ENCODE results near the gene LAPTM4A. TPM values are rescaled to one million over a fixed set of nuclear protein-coding genes. Genes with fewer than 3 reads are reported as not detected.

Gene LAPTM4A
- total RNA-seq, 2 experiments from 2014 or later = 23.4 to 24.4 TPM

DNA sequence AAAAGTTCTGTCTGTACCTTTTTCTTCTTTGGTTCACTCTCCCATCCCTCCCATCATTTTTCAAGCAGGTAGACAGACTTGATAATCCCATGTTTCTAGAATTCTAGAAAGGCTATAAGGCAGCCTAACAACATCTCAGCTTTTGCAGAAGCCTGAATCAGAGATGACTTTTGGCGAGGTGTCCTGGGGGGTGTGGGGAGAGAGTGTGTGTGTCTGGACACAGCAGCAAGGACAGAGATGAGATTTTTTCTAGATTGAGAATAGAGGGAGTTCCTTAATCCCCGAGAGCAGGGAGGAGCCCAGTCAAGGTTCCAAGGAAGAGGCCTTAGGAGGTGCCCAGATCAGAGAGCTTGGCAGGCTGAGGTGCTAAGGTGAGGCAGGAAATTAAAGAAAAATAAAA, 22.0 kb upstream of the LAPTM4A start:
- CTCF ChIA-PET = no interaction called here

DNA sequence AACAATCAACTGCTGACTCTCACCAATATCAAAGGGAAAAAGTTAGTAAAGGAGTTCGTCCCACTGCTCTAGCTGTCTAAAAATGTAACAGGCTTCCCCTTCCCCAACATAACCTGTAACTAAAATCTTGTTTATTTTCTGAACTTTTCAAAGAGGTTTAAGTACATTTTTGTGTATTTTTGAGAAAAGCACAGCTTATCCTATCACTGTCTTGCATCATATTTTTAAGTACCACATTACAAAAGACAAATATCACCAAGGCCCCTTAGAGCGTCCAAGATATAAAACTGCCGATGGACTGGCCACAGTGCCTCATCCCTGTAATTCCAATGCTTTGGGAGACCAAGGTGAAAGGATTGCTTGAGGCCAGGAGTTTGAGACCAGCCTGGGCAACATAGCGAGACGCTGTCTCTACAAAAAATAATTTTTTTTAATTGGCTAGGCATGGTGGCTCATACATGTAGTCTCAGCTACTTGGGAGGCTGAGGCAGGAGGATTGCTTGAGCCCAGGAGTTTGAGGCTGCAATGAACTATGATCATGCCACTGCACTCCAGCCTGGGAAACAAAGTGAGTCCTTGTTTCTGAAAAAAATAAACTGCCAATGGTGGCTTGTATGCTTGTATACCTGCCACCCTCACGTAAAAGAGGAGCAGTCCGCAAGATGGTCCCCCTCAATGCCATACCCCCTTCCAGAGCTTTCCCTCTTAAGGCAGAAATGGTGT, 21.2 kb upstream of the LAPTM4A start:
- intact Hi-C loops (cut with micrococcal nuclease) = no loop called here
- Mint-ChIP-seq H3K27me3 (ENCODE audit: low read depth) (peaks cover 3% of the 10 kb centered on the region), H3K4me1 (ENCODE audit: low read depth) (no peaks in the 10 kb centered on the region), H3K9me3 (peaks cover 4% of the 10 kb centered on the region), H3K27ac (no peak overlapping the region), H3K36me3 (ENCODE audit: low read depth) (no peaks in the 10 kb centered on the region), H3K4me3 (no peak overlapping the region)
- CTCF ChIA-PET = interaction anchor here (0.6 kb wide), 1 partner anchor 83 kb away, joined by 4 read pairs; the partner anchor contains the start of gene WDR35
- DNase-seq = no peak

More for the DNA sequence above, 22.0 kb upstream of the LAPTM4A start:
- Mint-ChIP-seq H3K4me1 (ENCODE audit: low read depth) (no peaks in the 10 kb centered on the region), H3K36me3 (ENCODE audit: low read depth) (no peaks in the 10 kb centered on the region), H3K9me3 (peaks cover 4% of the 10 kb centered on the region), H3K4me3 (no peak overlapping the region), H3K27me3 (ENCODE audit: low read depth) (peaks cover 3% of the 10 kb centered on the region), H3K27ac (no peak overlapping the region)
- intact Hi-C loops (cut with micrococcal nuclease) = no loop called here
- no peak for DNase-seq

- no peak for DNase-seq
- CTCF ChIA-PET = no interaction called here
Observed at GRCh38 chr2:20071397-20072383, 20.3 kb upstream of the LAPTM4A start.

DNA sequence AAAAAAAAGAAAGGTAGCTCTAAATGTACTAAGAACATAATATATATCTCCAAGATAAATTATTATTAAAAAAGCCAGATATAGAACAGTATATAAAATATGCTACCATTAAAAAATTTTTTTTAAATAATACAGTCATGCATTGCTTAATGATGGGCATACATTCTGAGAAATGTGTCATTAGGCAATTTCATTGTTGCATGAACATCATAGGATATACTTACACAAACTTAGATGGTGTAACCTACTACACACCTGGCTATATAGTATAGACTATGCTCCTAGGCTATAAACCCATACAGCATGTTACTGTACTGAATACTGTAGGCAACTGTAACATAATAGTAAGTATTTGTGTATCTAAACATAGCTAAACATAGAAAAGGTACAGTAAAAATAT, 18.3 kb upstream of the LAPTM4A start:
- CTCF ChIA-PET = interaction anchor here (0.6 kb wide), 1 partner anchor 11 kb away, joined by 3 read pairs; no protein-coding TSS in a partner anchor
- intact Hi-C loops (cut with micrococcal nuclease) = no loop called here
- H3K36me3 Mint-ChIP-seq (ENCODE audit: low read depth) = no peaks in the 10 kb centered on the region
- DNase-seq = no peak
- H3K4me1 Mint-ChIP-seq (ENCODE audit: low read depth) = no peaks in the 10 kb centered on the region
- H3K4me3 Mint-ChIP-seq = no peak overlapping the region
- peaks cover 3% of the 10 kb centered on the region for H3K27me3 Mint-ChIP-seq (ENCODE audit: low read depth)
- no peak overlapping the region for H3K27ac Mint-ChIP-seq
- H3K9me3 Mint-ChIP-seq = no peaks in the 10 kb centered on the region

More at GRCh38 chr2:20071397-20072383, 20.3 kb upstream of the LAPTM4A start:
- Mint-ChIP-seq H3K36me3 (ENCODE audit: low read depth) (no peaks in the 10 kb centered on the region), H3K4me1 (ENCODE audit: low read depth) (no peaks in the 10 kb centered on the region), H3K27ac (no peak overlapping the region), H3K9me3 (no peaks in the 10 kb centered on the region), H3K27me3 (ENCODE audit: low read depth) (peaks cover 3% of the 10 kb centered on the region), H3K4me3 (no peak overlapping the region)
- intact Hi-C loops (cut with micrococcal nuclease) = no loop called here

GRCh38 chr2:20067992-20068584, 16.7 kb upstream of the LAPTM4A start:
- CTCF ChIA-PET = no interaction called here
- Mint-ChIP-seq H3K4me3 (no peak overlapping the region), H3K9me3 (no peaks in the 10 kb centered on the region), H3K36me3 (ENCODE audit: low read depth) (no peaks in the 10 kb centered on the region), H3K4me1 (ENCODE audit: low read depth) (peaks cover 3% of the 10 kb centered on the region), H3K27ac (no peak overlapping the region), H3K27me3 (ENCODE audit: low read depth) (peaks cover 3% of the 10 kb centered on the region)
- no peak for DNase-seq
- intact Hi-C loops (cut with micrococcal nuclease) = no loop called here

GRCh38 chr2:20065885-20066602, 14.6 kb upstream of the LAPTM4A start:
- Mint-ChIP-seq H3K4me3 (no peak overlapping the region), H3K36me3 (ENCODE audit: low read depth) (no peaks in the 10 kb centered on the region), H3K9me3 (no peaks in the 10 kb centered on the region), H3K27ac (no peak overlapping the region), H3K4me1 (ENCODE audit: low read depth) (peaks cover 4% of the 10 kb centered on the region), H3K27me3 (ENCODE audit: low read depth) (peaks cover 3% of the 10 kb centered on the region)
- intact Hi-C loops (cut with micrococcal nuclease) = no loop called here
- DNase-seq = peak; percentile 26
- CTCF ChIA-PET = interaction anchor here (0.8 kb wide), 1 partner anchor 52 kb away, joined by 3 read pairs; no protein-coding TSS in a partner anchor

DNA sequence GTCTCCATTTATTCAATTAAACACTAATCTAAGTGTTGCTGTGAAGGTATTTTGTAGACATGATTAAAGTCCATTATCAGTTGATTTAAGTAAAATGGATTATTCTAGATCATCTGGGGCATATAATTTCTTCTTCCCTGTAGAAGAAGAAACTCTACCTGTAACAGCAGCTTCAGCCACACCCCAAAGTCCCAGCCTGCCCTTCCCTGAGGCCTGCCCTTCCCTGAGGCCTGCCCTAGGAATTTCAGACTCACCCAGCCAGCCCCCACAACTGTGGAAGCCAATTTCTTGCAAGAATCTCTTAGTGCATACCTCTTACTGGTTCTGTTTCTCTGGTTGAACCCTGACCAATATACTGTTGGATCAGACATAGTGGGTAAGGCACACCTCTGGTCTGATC, 13.4 kb upstream of the LAPTM4A start:
- H3K4me1 Mint-ChIP-seq (ENCODE audit: low read depth) = peaks cover 4% of the 10 kb centered on the region
- no peaks in the 10 kb centered on the region for H3K9me3 Mint-ChIP-seq
- DNase-seq = no peak
- H3K36me3 Mint-ChIP-seq (ENCODE audit: low read depth) = no peaks in the 10 kb centered on the region
- intact Hi-C loops (cut with micrococcal nuclease) = no loop called here
- CTCF ChIA-PET = no interaction called here
- H3K27ac Mint-ChIP-seq = no peak overlapping the region
- no peaks in the 10 kb centered on the region for H3K27me3 Mint-ChIP-seq (ENCODE audit: low read depth)
- no peak overlapping the region for H3K4me3 Mint-ChIP-seq

- intact Hi-C loops (cut with micrococcal nuclease) = no loop called here
- no peak overlapping the region for H3K27ac Mint-ChIP-seq
- CTCF ChIA-PET = no interaction called here
Observed at GRCh38 chr2:20064421-20064820, 13.0 kb upstream of the LAPTM4A start.

GRCh38 chr2:20062615-20063545, 11.5 kb upstream of the LAPTM4A start:
- no peak overlapping the region for H3K4me3 Mint-ChIP-seq
- intact Hi-C loops (cut with micrococcal nuclease) = no loop called here
- DNase-seq = peak; percentile 63
- CTCF ChIA-PET = no interaction called here
- H3K4me1 Mint-ChIP-seq (ENCODE audit: low read depth) = peaks cover 4% of the 10 kb centered on the region
- peaks cover 2% of the 10 kb centered on the region for H3K27me3 Mint-ChIP-seq (ENCODE audit: low read depth)
- H3K36me3 Mint-ChIP-seq (ENCODE audit: low read depth) = no peaks in the 10 kb centered on the region
- no peaks in the 10 kb centered on the region for H3K9me3 Mint-ChIP-seq
- H3K27ac Mint-ChIP-seq = no peak overlapping the region

More at GRCh38 chr2:20064421-20064820, 13.0 kb upstream of the LAPTM4A start:
- Mint-ChIP-seq H3K36me3 (ENCODE audit: low read depth) (no peaks in the 10 kb centered on the region), H3K4me3 (no peak overlapping the region), H3K4me1 (ENCODE audit: low read depth) (peaks cover 4% of the 10 kb centered on the region), H3K9me3 (no peaks in the 10 kb centered on the region), H3K27me3 (ENCODE audit: low read depth) (no peaks in the 10 kb centered on the region)
- DNase-seq = no peak

DNA sequence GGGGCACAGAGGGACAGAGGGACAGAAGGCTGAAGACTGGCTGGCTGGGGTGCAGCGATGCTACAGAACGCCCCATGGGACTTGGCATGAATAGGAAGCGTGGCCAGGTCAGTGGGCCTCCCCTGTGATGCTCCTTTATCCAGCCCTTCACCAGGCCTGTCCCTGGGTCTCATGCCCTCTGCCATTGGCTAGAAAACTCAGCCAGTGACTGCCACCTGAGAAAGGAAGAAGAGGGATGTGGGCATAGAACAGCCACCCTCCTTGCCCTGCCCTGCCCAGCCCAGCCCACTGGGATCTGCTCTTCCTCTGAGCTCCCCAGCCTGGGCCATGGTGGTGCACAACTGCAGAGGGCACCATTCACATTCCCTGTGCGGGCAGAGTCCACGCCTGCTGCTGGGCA, 10.5 kb upstream of the LAPTM4A start:
- no peak for DNase-seq
- Mint-ChIP-seq H3K27me3 (ENCODE audit: low read depth) (peaks cover 3% of the 10 kb centered on the region), H3K9me3 (no peaks in the 10 kb centered on the region), H3K4me3 (no peak overlapping the region), H3K4me1 (ENCODE audit: low read depth) (peaks cover 4% of the 10 kb centered on the region), H3K27ac (no peak overlapping the region), H3K36me3 (ENCODE audit: low read depth) (no peaks in the 10 kb centered on the region)
- CTCF ChIA-PET = no interaction called here
- intact Hi-C loops (cut with micrococcal nuclease) = no loop called here

DNA sequence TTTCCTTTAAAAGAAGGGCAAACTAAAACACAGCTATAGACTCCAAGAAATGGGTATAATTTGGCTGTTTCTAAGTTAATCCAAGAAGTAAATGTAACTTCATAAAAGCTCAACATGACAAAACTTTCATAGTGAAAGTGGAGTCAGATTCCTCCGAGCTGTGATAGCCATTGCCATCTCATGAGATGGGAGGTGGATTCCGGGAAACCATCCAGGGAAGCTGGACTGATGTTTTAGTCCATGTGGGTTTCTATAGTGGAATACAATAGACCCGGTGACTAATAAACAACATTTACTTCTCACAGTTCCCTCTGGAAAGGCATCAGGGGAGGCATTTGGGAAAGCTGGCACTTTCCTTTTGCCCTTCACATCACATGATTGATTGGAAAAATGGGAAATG, 10.0 kb upstream of the LAPTM4A start:
- no peak for DNase-seq
- H3K27me3 Mint-ChIP-seq (ENCODE audit: low read depth) = peaks cover 8% of the 10 kb centered on the region
- intact Hi-C loops (cut with micrococcal nuclease) = no loop called here
- H3K4me1 Mint-ChIP-seq (ENCODE audit: low read depth) = peaks cover 4% of the 10 kb centered on the region
- H3K4me3 Mint-ChIP-seq = no peak overlapping the region
- CTCF ChIA-PET = no interaction called here
- H3K9me3 Mint-ChIP-seq = no peaks in the 10 kb centered on the region
- no peak overlapping the region for H3K27ac Mint-ChIP-seq
- no peaks in the 10 kb centered on the region for H3K36me3 Mint-ChIP-seq (ENCODE audit: low read depth)

Measured in activated naive CD4-positive, alpha-beta T cell treated with anti-CD3 and anti-CD28 coated beads for 36 hours (primary cell).